Body of pancreas (tissue), 4 donors: ENCODE results near the gene ZC2HC1B. TPM values are rescaled to one million over a fixed set of nuclear protein-coding genes. Genes with fewer than 3 reads are reported as not detected.

Experiments
- ATAC-seq: fragments of 150-250 bp; one replicate; pipeline ENCODE4 v1.9.1; 2016
- DNase-seq, 4 donors: peaks; one replicate each; pipeline ENCODE4 v3.0.0-alpha.2; 2019
- H3K27ac ChIP-seq, 4 donors: fragments of 200-600 bp; sonication (generic); 1 replicate in 3 of 4; 2 replicates in 1 of 4; pipeline versions ENCODE4 v1.5.1 to v1.6.1; 2016 to 2019; ENCODE audit warnings: mild to moderate bottlenecking in 1 of 4, mixed read lengths in 1 of 4, moderate library complexity in 1 of 4
- H3K27me3 ChIP-seq, 2 donors: fragments of 200-600 bp; sonication (generic); one replicate each; pipeline ENCODE4 v1.6.0; 2016; ENCODE audit warnings: mild to moderate bottlenecking in 1 of 2
- H3K36me3 ChIP-seq, 2 donors: fragments of 200-600 bp; sonication (generic); replicated peaks in 1 of 2; 2 replicates each; pipeline ENCODE4 v1.5.1; 2016; ENCODE audit warnings: low read depth in 2 of 2; ENCODE audit not compliant: insufficient read depth in 1 of 2
- H3K4me1 ChIP-seq: fragments of 200-600 bp; sonication (generic); one replicate; pipeline ENCODE4 v1.6.0; 2016
- H3K4me3 ChIP-seq, 2 donors: fragments of 200-600 bp; sonication (generic); 1 replicate in 1 of 2; 2 replicates in 1 of 2; pipeline ENCODE4 v1.5.1; 2016 to 2019
- H3K9me3 ChIP-seq, 3 donors: fragments of 200-600 bp; sonication (generic); 1 replicate in 2 of 3; 2 replicates in 1 of 3; pipeline ENCODE4 v1.5.1; 2016
- POLR2A ChIP-seq, 3 donors: fragments of 450-650 bp; IDR thresholded peaks; one replicate each; pipeline ENCODE4 v1.6.1; 2016; ENCODE audit warnings: antibody characterized with exemption in 3 of 3, mild to moderate bottlenecking in 2 of 3
- WGBS, 2 donors: methylation state at CpG; one replicate each; pipeline ENCODE4 v1.1.5; 2017; 5-methylcytosine and 5-hydroxymethylcytosine counted together
- intact Hi-C: fragments of 100-400 bp; cut with DNase I; formaldehyde crosslinking; loops from one replicate; pipeline ENCODE4 v1.15.1; 2023
- total RNA-seq, 2 donors: library from RNA; depleted of rRNA; stranded (reverse); fragments of >200 nt; gene quantifications; one replicate each; pipeline ENCODE4 v1.1.0, GENCODE V29; 2016
- TF ChIP-seq, protein P1 (sequence below), 7 experiments: fragments of 450-650 bp in 4 of 7; fragments of 200-600 bp in 3 of 7; sonication (generic) in 3 of 7; IDR thresholded peaks; one replicate each; pipeline ENCODE4 v1.5.1; 2016 to 2019; ENCODE audit warnings: antibody characterized with exemption in 7 of 7

Gene ZC2HC1B
- total RNA-seq, 2 donors from 2014 or later = not detected

DNA sequence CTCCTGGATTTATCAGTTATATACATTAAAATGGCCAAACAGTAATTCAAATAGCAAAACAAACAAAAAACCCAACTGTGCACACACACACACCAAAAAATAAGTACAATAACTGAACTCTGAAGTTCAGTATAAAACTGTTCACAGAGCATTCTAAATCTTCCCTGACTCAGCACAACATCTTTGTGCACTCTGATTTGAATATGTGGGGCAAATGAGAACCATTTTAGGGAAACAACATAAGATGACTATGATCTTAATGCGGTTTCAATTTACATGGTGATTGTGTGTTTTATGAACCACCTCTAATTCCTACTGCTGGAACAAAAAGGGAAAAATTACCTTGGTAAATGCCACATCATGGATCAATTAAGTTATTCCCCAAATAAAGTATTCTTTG, 102.0 kb downstream of the ZC2HC1B start:
- no peak overlapping the region for H3K4me3 ChIP-seq
- no peaks in the 10 kb centered on the region for H3K27me3 ChIP-seq
- intact Hi-C loops = no loop called here
- ATAC-seq (no peak), DNase-seq (no peak)
- no peaks in the 10 kb centered on the region for H3K9me3 ChIP-seq
- WGBS, 2 donors = 74 to 92% methylated on average over 1 of the region's 1 CpG
- H3K27ac ChIP-seq = no peak overlapping the region
- no peaks in the 10 kb centered on the region for H3K4me1 ChIP-seq
- H3K36me3 ChIP-seq = no peaks in the 10 kb centered on the region
- no peak for TF ChIP-seq POLR2A (IDR thresholded peaks at IDR 0.05)
- TF ChIP-seq, protein P1, sequence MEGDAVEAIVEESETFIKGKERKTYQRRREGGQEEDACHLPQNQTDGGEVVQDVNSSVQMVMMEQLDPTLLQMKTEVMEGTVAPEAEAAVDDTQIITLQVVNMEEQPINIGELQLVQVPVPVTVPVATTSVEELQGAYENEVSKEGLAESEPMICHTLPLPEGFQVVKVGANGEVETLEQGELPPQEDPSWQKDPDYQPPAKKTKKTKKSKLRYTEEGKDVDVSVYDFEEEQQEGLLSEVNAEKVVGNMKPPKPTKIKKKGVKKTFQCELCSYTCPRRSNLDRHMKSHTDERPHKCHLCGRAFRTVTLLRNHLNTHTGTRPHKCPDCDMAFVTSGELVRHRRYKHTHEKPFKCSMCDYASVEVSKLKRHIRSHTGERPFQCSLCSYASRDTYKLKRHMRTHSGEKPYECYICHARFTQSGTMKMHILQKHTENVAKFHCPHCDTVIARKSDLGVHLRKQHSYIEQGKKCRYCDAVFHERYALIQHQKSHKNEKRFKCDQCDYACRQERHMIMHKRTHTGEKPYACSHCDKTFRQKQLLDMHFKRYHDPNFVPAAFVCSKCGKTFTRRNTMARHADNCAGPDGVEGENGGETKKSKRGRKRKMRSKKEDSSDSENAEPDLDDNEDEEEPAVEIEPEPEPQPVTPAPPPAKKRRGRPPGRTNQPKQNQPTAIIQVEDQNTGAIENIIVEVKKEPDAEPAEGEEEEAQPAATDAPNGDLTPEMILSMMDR (IDR thresholded peaks at IDR 0.05) = no peak

- Histone ChIP-seq H3K4me3 (no peak overlapping the region), H3K36me3 (no peaks in the 10 kb centered on the region), H3K27me3 (no peaks in the 10 kb centered on the region), H3K9me3 (no peaks in the 10 kb centered on the region), H3K27ac (no peak overlapping the region), H3K4me1 (no peaks in the 10 kb centered on the region)
- DNase-seq = no peak
- no peak for ATAC-seq
- intact Hi-C loops = no loop called here
- 70 to 71% methylated on average over 5 of the region's 5 CpGs for WGBS, 2 donors
- no peak for TF ChIP-seq POLR2A (IDR thresholded peaks at IDR 0.05)
- TF ChIP-seq, protein P1 (IDR thresholded peaks at IDR 0.05) = no peak
These were observed 103.6 kb downstream of the ZC2HC1B start for GRCh38 chr6:143967706-143968376.

- no peak for ATAC-seq
- H3K4me1 ChIP-seq = no peaks in the 10 kb centered on the region
- H3K4me3 ChIP-seq = no peak overlapping the region
- H3K27ac ChIP-seq = no peak overlapping the region
- H3K27me3 ChIP-seq = no peaks in the 10 kb centered on the region
- no peak for DNase-seq
- H3K36me3 ChIP-seq = no peaks in the 10 kb centered on the region
- no peaks in the 10 kb centered on the region for H3K9me3 ChIP-seq
- intact Hi-C loops = no loop called here
- 50 to 64% methylated on average over 2 of the region's 2 CpGs for WGBS, 2 donors
- TF ChIP-seq, protein P1 (IDR thresholded peaks at IDR 0.05) = no peak
- no peak for TF ChIP-seq POLR2A (IDR thresholded peaks at IDR 0.05)
These were observed 104.8 kb downstream of the ZC2HC1B start for GRCh38 chr6:143969077-143969476.

DNA sequence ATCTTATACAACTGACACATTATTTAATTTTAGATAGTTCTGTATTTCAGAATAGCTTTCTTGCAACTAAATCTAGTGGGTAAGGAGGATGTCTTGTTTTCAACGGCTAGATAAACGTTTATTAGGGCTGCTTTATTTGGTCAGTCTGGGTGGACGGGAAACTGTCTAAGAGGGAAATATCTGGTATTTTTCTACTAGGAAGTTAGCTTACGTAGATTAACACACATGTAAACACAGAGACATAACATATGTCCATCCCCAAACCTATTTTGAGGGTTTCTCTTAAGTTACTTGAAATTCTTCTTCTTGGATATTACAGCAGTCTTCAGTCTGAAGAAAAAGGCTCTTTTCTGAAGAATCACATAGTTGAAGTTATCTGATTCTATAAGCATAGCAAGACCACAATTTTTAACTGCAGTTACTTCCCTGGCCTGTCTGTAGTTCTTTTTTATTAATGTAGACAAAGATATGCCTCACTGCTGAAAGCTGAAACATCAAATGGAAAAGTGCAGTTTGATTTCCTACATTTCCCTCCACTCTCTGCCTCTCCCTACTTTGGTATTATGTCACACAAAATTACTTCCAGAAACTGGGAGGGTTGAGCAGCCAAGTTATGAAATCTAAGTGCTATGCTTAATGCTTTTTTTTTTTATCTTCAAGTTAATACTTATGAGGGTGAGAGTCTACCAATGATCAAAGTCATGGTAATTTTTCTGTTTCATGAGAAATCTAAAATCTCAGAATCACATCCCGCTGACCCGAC, 106.4 kb downstream of the ZC2HC1B start:
- Histone ChIP-seq H3K36me3 (no peaks in the 10 kb centered on the region), H3K27ac (no peak overlapping the region), H3K27me3 (no peaks in the 10 kb centered on the region), H3K4me3 (no peak overlapping the region), H3K9me3 (no peaks in the 10 kb centered on the region), H3K4me1 (no peaks in the 10 kb centered on the region)
- 69 to 81% methylated on average over 6 of the region's 6 CpGs for WGBS, 2 donors
- no peak for ATAC-seq
- intact Hi-C loops = no loop called here
- DNase-seq = no peak
- TF ChIP-seq POLR2A (IDR thresholded peaks at IDR 0.05) = no peak
- TF ChIP-seq, protein P1 (IDR thresholded peaks at IDR 0.05) = no peak
